ENCODE results near the gene OTUD5. TPM values are rescaled to one million over a fixed set of nuclear protein-coding genes. Genes with fewer than 3 reads are reported as not detected.

Gene OTUD5
- total RNA-seq, 1 experiment from 2014 or later: 62.5 TPM

GRCh38 chrX:49002091-49002935 is 44.9 kb upstream of the OTUD5 start, which contains the start of gene GRIPAP1:
Gene GRIPAP1, minus strand, starts transcription at chrX:49002264. Its CDS starts 35 bp downstream, at chrX:49002229.
- peak within 1 kb of the TSS; percentile 98 to 99 (median 98) for H3K27ac Mint-ChIP-seq
- Histone ChIP-seq H2AFZ (ENCODE audit: low read length) (no peak within 1 kb of the TSS), H3K23ac (ENCODE audit: insufficient read length, low read depth, low read length) (no peak within 1 kb of the TSS), H3K9ac (ENCODE audit: extremely low read depth, insufficient read length, low read length) (peak within 1 kb of the TSS; percentile 100), H3K27me3 (ENCODE audit: insufficient read depth, low read length) (no peaks in the 10 kb centered on the region), H3K4ac (ENCODE audit: low read depth, low read length) (no peak within 1 kb of the TSS), H2BK15ac (ENCODE audit: low read depth, low read length) (no peak within 1 kb of the TSS), H4K20me1 (ENCODE audit: control insufficient read depth, insufficient read depth, insufficient read length) (peaks cover 2% of the 10 kb centered on the region), H3K23me2 (ENCODE audit: insufficient read length, low read depth, low read length, poor library complexity, severe bottlenecking) (no peaks in the 10 kb centered on the region), H3K4me1 (ENCODE audit: insufficient read depth, low read length) (no peaks in the 10 kb centered on the region), H3K27ac (ENCODE audit: insufficient read length, low read depth, low read length) (peak within 1 kb of the TSS; percentile 98), H3K9me3 (ENCODE audit: control insufficient read depth, low read depth, low read length) (no peaks in the 10 kb centered on the region), H2BK120ac (ENCODE audit: low read depth, low read length, poor library complexity, severe bottlenecking) (no peak within 1 kb of the TSS), H3K79me2 (ENCODE audit: insufficient read depth, low read length) (peaks cover 2% of the 10 kb centered on the region; the same call in 1 of the 2 replicates), H3K18ac (ENCODE audit: insufficient read length, low read depth, low read length) (peak within 1 kb of the TSS; percentile 99), H3K56ac (ENCODE audit: insufficient read length, low read depth, low read length) (peak within 1 kb of the TSS; percentile 76), H2BK12ac (ENCODE audit: insufficient read length, low read depth, low read length) (peak within 1 kb of the TSS; percentile 99), H2BK20ac (ENCODE audit: low read depth, low read length, poor library complexity, severe bottlenecking) (no peak within 1 kb of the TSS), H3K14ac (ENCODE audit: insufficient read depth, low read length) (peak within 1 kb of the TSS; percentile 88), H3K79me1 (ENCODE audit: insufficient read depth, low read depth, low read length, poor library complexity, severe bottlenecking) (peaks cover 2% of the 10 kb centered on the region), H4K8ac (replicated peaks; ENCODE audit: insufficient read length, low read depth, low read length) (no peak within 1 kb of the TSS), H3T11ph (ENCODE audit: low read length) (no peak within 1 kb of the TSS), H4K5ac (ENCODE audit: insufficient read length, low read depth, low read length) (peak within 1 kb of the TSS; percentile 98), H3K4me2 (ENCODE audit: insufficient read depth, insufficient read length, low read length) (peak within 1 kb of the TSS; percentile 84), H2BK5ac (ENCODE audit: insufficient read length, low read length) (peak within 1 kb of the TSS; percentile 99), H4K91ac (ENCODE audit: insufficient read length, low read depth, low read length) (no peak within 1 kb of the TSS), H2AK5ac (ENCODE audit: insufficient read length, low read length) (no peak within 1 kb of the TSS)
- no peak for TF ChIP-seq CTCF (conservative IDR thresholded peaks at IDR 0.05)
- H3K27me3 Mint-ChIP-seq (ENCODE audit: low read depth): no peaks in the 10 kb centered on the region; the same call in 1 of the 2 replicates
- H3K9me3 Mint-ChIP-seq: peaks cover 54 to 72% of the 10 kb centered on the region in 2 experiments
- no CpG with 5 or more reads among the region's 38 CpGs for WGBS (ENCODE audit: extremely low coverage, insufficient read length, low lambda C conversion rate)
- peak; percentile 82 for DNase-seq
- H3K4me1 Mint-ChIP-seq: peaks cover 0 to 13% of the 10 kb centered on the region in 2 experiments; a peak in 2 of 4 replicates
- H3K4me3 Mint-ChIP-seq: peak within 1 kb of the TSS; percentile 96 to 98
- H3K36me3 Mint-ChIP-seq (ENCODE audit: insufficient read depth in 1 of 3, low read depth in 3 of 3): peaks cover 28 to 36% (median 34%) of the 10 kb centered on the region in 3 experiments; a peak in 6 of 7 replicates
